ENCODE results near the gene MRGPRF. TPM values are rescaled to one million over a fixed set of nuclear protein-coding genes. Genes with fewer than 3 reads are reported as not detected.
A peak's percentile ranks its signal among the peaks of the same experiment; 100 is the strongest.

Gene MRGPRF
- total RNA-seq, 6 experiments from 2014 or later, result 1.6 to 3.4 (median 2.0) TPM

- Histone ChIP-seq H3K27me3 (no peaks in the 10 kb centered on the region), H3K36me3 (no peaks in the 10 kb centered on the region), H3K27ac (peak overlapping the region in 2 of 3 donors; percentile 93 to 99), H3K9me3 (no peaks in the 10 kb centered on the region), H3K4me1 (peaks cover 0 to 63% (median 30%) of the 10 kb centered on the region in 4 donors), H3K4me3 (peak overlapping the region in 2 of 3 donors; percentile 11 to 98)
- DNase-seq (peak in 1 of 3 donors; percentile 68), ATAC-seq (peak in 3 of 4 donors; percentile 2 to 25 (median 12))
- intact Hi-C loops (cut with DNase I), result loop anchor here in 1 of 2 donors (10.0 kb wide), 1 partner anchor 136 kb away; no protein-coding TSS in a partner anchor
- 37% methylated on average over 8 of the region's 18 CpGs for WGBS (ENCODE audit: insufficient coverage, low coverage, low lambda C conversion rate, missing lambda C conversion rate)
- TF ChIP-seq CTCF (IDR thresholded peaks at IDR 0.05) (no peak), POLR2A (IDR thresholded peaks at IDR 0.05) (no peak)
These were observed 37.7 kb upstream of the MRGPRF start for GRCh38 chr11:69050592-69051380.

GRCh38 chr11:69049490-69049867 is 36.4 kb upstream of the MRGPRF start:
- ATAC-seq, result peak in 3 of 4 donors; percentile 0 to 15 (median 12)
- peak overlapping the region; percentile 92 to 99 (median 93) for H3K27ac ChIP-seq
- H3K27me3 ChIP-seq, result no peaks in the 10 kb centered on the region
- H3K9me3 ChIP-seq, result no peaks in the 10 kb centered on the region
- TF ChIP-seq CTCF (IDR thresholded peaks at IDR 0.05) (no peak), POLR2A (IDR thresholded peaks at IDR 0.05) (no peak)
- no peak for DNase-seq
- H3K4me3 ChIP-seq, result peak overlapping the region; percentile 73 to 98 (median 79)
- intact Hi-C loops (cut with DNase I), result no loop called here
- 1% methylated on average over 12 of the region's 15 CpGs for WGBS (ENCODE audit: insufficient coverage, low coverage, low lambda C conversion rate, missing lambda C conversion rate)
- peaks cover 0 to 51% (median 24%) of the 10 kb centered on the region in 4 donors for H3K4me1 ChIP-seq
- no peaks in the 10 kb centered on the region for H3K36me3 ChIP-seq

- ATAC-seq (peak; percentile 88 to 91 (median 88)), DNase-seq (peak; percentile 95)
- Histone ChIP-seq H3K27me3 (no peaks in the 10 kb centered on the region), H3K27ac (peak within 1 kb of the TSS; percentile 92 to 99 (median 93)), H3K9me3 (no peaks in the 10 kb centered on the region), H3K4me3 (peak within 1 kb of the TSS; percentile 73 to 98 (median 79)), H3K36me3 (no peaks in the 10 kb centered on the region), H3K4me1 (peaks cover 0 to 46% (median 21%) of the 10 kb centered on the region in 4 donors)
- TF ChIP-seq POLR2A (IDR thresholded peaks at IDR 0.05), result peak; percentile 65
- no peak for TF ChIP-seq CTCF (IDR thresholded peaks at IDR 0.05)
- intact Hi-C loops (cut with DNase I), result no loop called here
- 0% methylated on average over 11 of the region's 76 CpGs for WGBS (ENCODE audit: insufficient coverage, low coverage, low lambda C conversion rate, missing lambda C conversion rate)
These were observed 35.8 kb upstream of the MRGPRF start, which contains the start of gene TPCN2 for GRCh38 chr11:69048694-69049489. TSS of gene TPCN2 (plus strand) at chr11:69048932. CDS start at chr11:69048998, 66 bp downstream.

- Histone ChIP-seq H3K9me3 (no peaks in the 10 kb centered on the region), H3K27ac (no peak overlapping the region), H3K4me1 (peaks cover 0 to 39% (median 18%) of the 10 kb centered on the region in 4 donors), H3K36me3 (no peaks in the 10 kb centered on the region), H3K4me3 (peak overlapping the region; percentile 73 to 98 (median 79)), H3K27me3 (no peaks in the 10 kb centered on the region)
- ATAC-seq (no peak), DNase-seq (no peak)
- 20% methylated on average over 7 of the region's 11 CpGs for WGBS (ENCODE audit: insufficient coverage, low coverage, low lambda C conversion rate, missing lambda C conversion rate)
- intact Hi-C loops (cut with DNase I), result no loop called here
- TF ChIP-seq POLR2A (IDR thresholded peaks at IDR 0.05) (no peak), CTCF (IDR thresholded peaks at IDR 0.05) (no peak)
These were observed 35.1 kb upstream of the MRGPRF start for GRCh38 chr11:69048031-69048693.
